ENCODE data around the gene FHAD1.

FHAD1 gene

DNA sequence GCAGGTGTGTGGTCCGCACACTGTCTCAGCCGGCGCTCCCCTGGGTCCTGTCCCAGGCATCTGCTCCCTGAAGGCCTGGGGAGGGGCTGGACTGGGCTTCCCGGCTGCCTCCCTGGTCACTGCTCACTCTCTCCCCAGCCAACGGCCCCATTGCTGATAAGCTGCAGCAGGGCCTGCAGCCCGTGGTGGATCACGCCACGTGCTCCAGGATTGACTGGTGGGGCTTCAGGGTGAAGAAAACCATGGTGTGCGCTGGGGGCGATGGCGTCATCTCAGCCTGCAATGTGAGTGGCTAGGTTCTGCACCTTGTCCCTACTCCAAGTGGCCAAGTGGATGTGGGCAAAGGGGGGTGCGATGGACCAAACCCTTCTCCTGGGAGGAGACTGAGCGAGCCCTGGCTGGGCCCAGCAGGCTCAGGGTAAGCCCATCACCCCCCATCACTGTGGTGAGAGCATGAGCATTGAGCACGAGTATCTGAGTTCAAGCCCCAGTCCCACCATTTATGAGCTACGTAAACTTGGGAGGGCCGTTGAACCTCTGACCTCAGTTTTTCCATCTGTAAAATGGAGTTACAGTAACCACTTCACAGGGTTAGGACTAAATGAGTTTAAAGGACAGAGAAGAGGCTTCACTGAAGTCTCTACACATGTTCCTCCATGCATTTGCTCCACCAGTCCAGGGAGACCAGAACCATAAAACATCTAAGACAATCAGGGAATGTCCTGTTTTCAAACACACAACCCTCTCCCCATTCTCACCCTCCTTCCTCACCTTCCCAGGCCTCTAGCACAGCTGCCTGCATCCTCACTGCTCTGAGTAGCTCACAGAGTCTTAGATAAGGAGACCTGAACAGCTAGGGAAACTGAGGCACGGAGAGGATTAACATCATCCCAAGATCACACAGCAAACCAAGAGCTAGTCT lies 197.7 kb downstream of the FHAD1 start:
- no peak for DNase-seq

DNA sequence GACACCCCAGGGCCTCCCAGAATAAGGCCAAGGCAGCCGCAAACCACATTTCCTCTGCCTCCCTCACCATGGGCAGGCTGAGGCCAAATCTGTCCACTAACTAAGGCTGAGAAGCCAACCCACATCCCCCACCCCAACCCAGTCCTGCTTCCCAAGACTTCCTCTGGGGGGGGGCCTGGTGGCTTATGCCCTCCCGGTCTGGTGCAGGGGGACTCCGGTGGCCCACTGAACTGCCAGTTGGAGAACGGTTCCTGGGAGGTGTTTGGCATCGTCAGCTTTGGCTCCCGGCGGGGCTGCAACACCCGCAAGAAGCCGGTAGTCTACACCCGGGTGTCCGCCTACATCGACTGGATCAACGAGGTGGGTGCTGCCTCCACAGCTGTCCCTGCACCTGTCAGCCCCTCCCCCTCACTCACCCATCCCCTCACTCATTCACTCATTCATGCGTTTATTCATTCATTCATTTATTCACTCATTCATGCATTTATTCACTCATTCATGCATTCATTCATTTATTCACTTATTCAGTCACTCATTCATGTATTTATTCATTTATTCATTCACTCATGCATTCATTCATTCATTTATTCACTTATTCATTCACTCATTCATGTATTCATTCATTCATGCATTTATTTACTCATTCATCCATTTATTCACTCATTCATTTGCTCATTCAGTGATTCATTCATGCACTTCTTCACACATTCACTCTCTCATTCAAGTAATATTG lies 198.5 kb downstream of the FHAD1 start:
- DNase-seq, result no peak

DNA sequence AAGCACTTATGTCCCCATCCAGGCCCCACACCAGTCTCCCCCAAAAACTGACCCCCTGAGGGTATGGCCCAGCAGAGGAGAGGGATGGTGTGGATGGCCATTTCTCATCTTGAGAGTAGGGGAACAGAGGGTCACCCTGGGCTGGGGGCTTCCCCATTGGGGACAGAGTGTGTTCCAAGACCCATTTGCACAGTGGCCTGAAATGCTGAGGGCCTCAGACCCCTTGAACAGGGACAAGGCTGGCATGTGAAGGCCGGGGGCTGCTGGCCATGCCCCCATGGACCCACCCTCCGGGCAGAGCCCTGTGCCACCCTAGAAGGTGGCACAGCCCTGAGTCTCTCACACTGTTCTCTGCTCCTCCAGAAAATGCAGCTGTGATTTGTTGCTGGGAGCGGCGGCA lies 199.2 kb downstream of the FHAD1 start:
- DNase-seq, result no peak
